Measurements from ENCODE around the gene DCBLD1. TPM values are rescaled to one million over a fixed set of nuclear protein-coding genes. Genes with fewer than 3 reads are reported as not detected.

The DCBLD1 gene
- total RNA-seq, 1 experiment from 2014 or later, result 19.5 TPM

- RAD21 ChIA-PET (ENCODE audit: low non-redundant PET in 1 of 2, low total read pairs in 2 of 2, uncharacterized antibody in 2 of 2, unreplicated experiment in 2 of 2), result interaction anchor here in 1 of 2 experiments (0.7 kb wide), 1 partner anchor 122 kb away, joined by 3 read pairs; no protein-coding TSS in a partner anchor
- Histone ChIP-seq H3K9ac (ENCODE audit: low read length) (no peak overlapping the region), H3K79me2 (ENCODE audit: insufficient read depth, low read length) (no peaks in the 10 kb centered on the region), H3K4me1 (ENCODE audit: control insufficient read depth in 1 of 2, insufficient read depth in 2 of 2, low read length in 2 of 2) (no peaks in the 10 kb centered on the region), H4K20me1 (ENCODE audit: insufficient read depth) (no peaks in the 10 kb centered on the region), H3K36me3 (ENCODE audit: control insufficient read depth in 1 of 2, insufficient read depth in 2 of 2, low read length in 2 of 2) (no peaks in the 10 kb centered on the region), H3K9me3 (ENCODE audit: control insufficient read depth in 1 of 2, insufficient read depth in 1 of 2, low read depth in 1 of 2, low read length in 2 of 2) (no peaks in the 10 kb centered on the region), H3K4me2 (ENCODE audit: low read length) (no peak overlapping the region), H3K4me3 (replicated peaks in 1 of 2; ENCODE audit: low read depth in 1 of 2, low read length in 2 of 2) (no peak overlapping the region), H3K27me3 (ENCODE audit: insufficient read depth, low read length) (no peaks in the 10 kb centered on the region), H3K9me2 (ENCODE audit: insufficient read depth) (no peaks in the 10 kb centered on the region), H3K27ac (ENCODE audit: low read depth, low read length) (no peak overlapping the region), H2AFZ (ENCODE audit: low read depth, low read length, poor library complexity, severe bottlenecking) (no peak overlapping the region)
- no peak for TF ChIP-seq POLR2AphosphoS5 (IDR thresholded peaks at IDR 0.05; ENCODE audit: low read depth, low read length)
- TF ChIP-seq, protein P1, sequence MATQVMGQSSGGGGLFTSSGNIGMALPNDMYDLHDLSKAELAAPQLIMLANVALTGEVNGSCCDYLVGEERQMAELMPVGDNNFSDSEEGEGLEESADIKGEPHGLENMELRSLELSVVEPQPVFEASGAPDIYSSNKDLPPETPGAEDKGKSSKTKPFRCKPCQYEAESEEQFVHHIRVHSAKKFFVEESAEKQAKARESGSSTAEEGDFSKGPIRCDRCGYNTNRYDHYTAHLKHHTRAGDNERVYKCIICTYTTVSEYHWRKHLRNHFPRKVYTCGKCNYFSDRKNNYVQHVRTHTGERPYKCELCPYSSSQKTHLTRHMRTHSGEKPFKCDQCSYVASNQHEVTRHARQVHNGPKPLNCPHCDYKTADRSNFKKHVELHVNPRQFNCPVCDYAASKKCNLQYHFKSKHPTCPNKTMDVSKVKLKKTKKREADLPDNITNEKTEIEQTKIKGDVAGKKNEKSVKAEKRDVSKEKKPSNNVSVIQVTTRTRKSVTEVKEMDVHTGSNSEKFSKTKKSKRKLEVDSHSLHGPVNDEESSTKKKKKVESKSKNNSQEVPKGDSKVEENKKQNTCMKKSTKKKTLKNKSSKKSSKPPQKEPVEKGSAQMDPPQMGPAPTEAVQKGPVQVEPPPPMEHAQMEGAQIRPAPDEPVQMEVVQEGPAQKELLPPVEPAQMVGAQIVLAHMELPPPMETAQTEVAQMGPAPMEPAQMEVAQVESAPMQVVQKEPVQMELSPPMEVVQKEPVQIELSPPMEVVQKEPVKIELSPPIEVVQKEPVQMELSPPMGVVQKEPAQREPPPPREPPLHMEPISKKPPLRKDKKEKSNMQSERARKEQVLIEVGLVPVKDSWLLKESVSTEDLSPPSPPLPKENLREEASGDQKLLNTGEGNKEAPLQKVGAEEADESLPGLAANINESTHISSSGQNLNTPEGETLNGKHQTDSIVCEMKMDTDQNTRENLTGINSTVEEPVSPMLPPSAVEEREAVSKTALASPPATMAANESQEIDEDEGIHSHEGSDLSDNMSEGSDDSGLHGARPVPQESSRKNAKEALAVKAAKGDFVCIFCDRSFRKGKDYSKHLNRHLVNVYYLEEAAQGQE (IDR thresholded peaks at IDR 0.05; ENCODE audit: low read depth), result no peak
- TF ChIP-seq FOSL1 (IDR thresholded peaks at IDR 0.05; ENCODE audit: low read depth), result no peak
- no peak for TF ChIP-seq POLR2A (IDR thresholded peaks at IDR 0.05; ENCODE audit: borderline replicate concordance, extremely low read depth, insufficient read depth, insufficient read length)
- TF ChIP-seq CBX3 (IDR thresholded peaks at IDR 0.05; ENCODE audit: low read depth), result no peak
- no peak for TF ChIP-seq ZFX (IDR thresholded peaks at IDR 0.05)
- no peak for TF ChIP-seq SIN3A (IDR thresholded peaks at IDR 0.05; ENCODE audit: low read depth)
- TF ChIP-seq ELF1 (IDR thresholded peaks at IDR 0.05; ENCODE audit: borderline replicate concordance, low read depth), result no peak
- TF ChIP-seq TCF7L2 (IDR thresholded peaks at IDR 0.05; ENCODE audit: borderline replicate concordance, extremely low read depth, insufficient read depth, insufficient read length), result no peak
- BruUV-seq (replicated peaks), result no TSS peak
- ATAC-seq, result no peak
- CTCF ChIA-PET, result no interaction called here
- DNase-seq (ENCODE audit: low read depth, low spot score), result no peak
- intact Hi-C loops (cut with micrococcal nuclease), result no loop called here
- POLR2A ChIA-PET, result no interaction called here
Observed at GRCh38 chr6:117514655-117515054, 32.2 kb downstream of the DCBLD1 start.
